Left colon (tissue), 2 donors: ENCODE measurements around the gene ZNF587. TPM values are rescaled to one million over a fixed set of nuclear protein-coding genes. Genes with fewer than 3 reads are reported as not detected.
"Not testable (repeated sequence)": the region's sequence is repeated elsewhere in the genome, so short reads cannot be mapped to it uniquely, and the experiment has no call there.

Source experiments
- ATAC-seq: fragments of 200-7000 bp; cut with Tn5 transposase; one replicate; pipeline ENCODE4 v1.9.1; 2020; ENCODE audit warnings: mild to moderate bottlenecking, moderate library complexity
- DNase-seq, 2 donors: peaks; one replicate each; pipeline ENCODE4 v3.0.0-alpha.2; 2020
- intact Hi-C, 2 donors: fragments of 100-400 bp; cut with DNase I in 1 of 2; cut with micrococcal nuclease in 1 of 2; formaldehyde crosslinking; loops; one replicate each; pipeline versions ENCODE4 v1.11.2 to v1.14.0; 2022; cut with DNase I, micrococcal nuclease
- total RNA-seq, 2 donors: library from RNA; stranded (reverse); fragmentation: NEBNext Ultra II Directional; extraction: Animal tissue kit (Norgen Biotek cat#: 25700); gene quantifications; one replicate each; pipeline ENCODE4 v1.2.1, GENCODE V29; 2021
- donor health status: DM: no; HTN: no; CAD: no.
- donor health status: DM: yes; HTN: yes; CAD: no.

Gene ZNF587
- total RNA-seq, 2 donors from 2014 or later, result 50.5 to 64.8 TPM

DNA sequence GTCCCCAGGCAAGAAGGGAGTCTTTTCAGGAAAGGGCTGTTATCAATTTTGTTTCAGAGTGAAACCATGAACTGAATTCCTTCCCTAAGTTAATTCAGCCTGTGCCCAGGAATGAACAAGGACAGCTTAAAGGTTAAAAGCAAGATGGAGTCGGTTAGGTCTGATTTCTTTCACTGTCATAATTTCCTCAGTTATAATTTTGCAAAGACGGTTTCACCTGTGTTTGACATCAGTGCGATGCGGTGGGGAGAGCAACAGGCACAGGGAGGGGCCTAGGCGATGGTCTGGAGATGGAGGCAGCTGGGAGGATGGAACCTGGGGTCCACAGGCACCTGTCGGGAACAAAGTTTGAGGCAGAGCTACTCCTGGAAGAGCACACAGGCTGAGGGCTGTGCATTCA is 29.1 kb upstream of the ZNF587 start:
- DNase-seq (no peak), ATAC-seq (no peak)
- intact Hi-C loops, result no loop called here

DNA sequence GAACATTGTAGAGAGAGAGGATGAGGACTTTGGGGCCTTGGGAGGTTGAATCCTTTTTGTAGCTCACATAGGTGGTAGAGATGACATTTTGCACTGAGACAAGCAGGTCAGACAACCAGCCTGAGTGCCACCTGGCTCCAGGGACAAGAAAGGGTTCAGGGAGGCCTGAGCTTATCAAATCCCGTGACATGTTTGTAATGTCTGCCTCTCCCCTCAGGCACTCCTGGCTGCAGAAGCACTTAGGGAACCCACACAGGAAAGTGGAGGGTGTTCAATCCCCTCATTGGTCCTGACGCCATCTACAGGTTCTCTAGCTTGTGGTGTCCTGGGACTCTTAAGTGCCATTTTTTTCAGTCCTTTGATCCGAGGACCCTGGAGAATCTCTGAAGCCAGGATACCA is 28.6 kb upstream of the ZNF587 start:
- intact Hi-C loops, DNase-seq, ATAC-seq: not testable (repeated sequence)

GRCh38 chr19:57821501-57821900 is 28.2 kb upstream of the ZNF587 start:
- ATAC-seq, result peak; percentile 52
- DNase-seq, intact Hi-C loops: not testable (repeated sequence)

DNA sequence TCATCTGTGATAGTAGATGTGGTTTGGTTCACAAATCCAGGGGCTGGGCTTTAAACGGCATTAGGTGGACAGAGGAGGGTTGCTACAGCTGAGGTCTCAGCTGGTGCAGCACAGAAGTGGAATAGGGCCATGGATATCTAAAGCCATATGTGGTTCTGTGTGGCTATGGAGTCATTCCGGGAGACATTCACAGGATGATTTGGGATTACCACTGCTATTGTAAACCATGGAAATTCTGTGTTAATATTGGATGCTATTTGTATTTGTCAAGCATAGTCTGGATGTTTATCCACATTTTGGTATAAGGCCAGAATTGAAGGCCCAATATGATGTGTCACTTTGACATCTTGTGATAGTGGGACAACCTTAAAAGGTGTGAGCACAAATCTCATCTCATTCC is 26.5 kb upstream of the ZNF587 start:
- intact Hi-C loops, DNase-seq, ATAC-seq: not testable (repeated sequence)

- ATAC-seq, intact Hi-C loops, DNase-seq: not testable (repeated sequence)
Measured at GRCh38 chr19:57823608-57824007, 26.1 kb upstream of the ZNF587 start.

GRCh38 chr19:57825511-57825910 is 24.1 kb upstream of the ZNF587 start:
- intact Hi-C loops, result no loop called here
- DNase-seq, result no peak
- ATAC-seq, result no peak

GRCh38 chr19:57829316-57829715 is 20.3 kb upstream of the ZNF587 start:
- no peak for ATAC-seq
- intact Hi-C loops, result no loop called here
- DNase-seq, result no peak

- intact Hi-C loops, result no loop called here
- ATAC-seq, result peak; percentile 74
- DNase-seq, result peak in 1 of 2 donors; percentile 60
Measured at GRCh38 chr19:57830071-57830602, 19.5 kb upstream of the ZNF587 start, which contains the start of gene ZNF587B. Gene ZNF587B (plus strand): TSS chr19:57830299. CDS start chr19:57830529, 230 bp downstream.

DNA sequence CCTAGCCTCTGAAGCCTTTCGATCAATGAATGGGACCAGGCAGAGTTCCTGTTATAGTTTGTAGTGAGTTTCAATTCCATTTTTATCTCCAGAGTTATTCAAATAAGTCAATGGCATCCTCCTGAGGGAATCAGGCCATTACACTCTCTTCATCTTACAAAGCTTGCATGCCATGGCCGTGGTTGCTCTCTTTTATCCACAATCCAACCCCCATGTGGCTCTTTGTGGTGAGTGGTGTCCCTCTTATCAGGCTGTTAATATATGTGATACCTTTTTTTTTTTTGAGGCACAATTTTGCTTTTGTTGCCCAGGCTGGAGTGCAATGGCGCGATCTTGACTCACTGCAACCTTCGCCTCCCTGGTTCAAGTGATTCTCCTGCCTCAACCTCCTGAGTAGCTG is 12.7 kb upstream of the ZNF587 start:
- ATAC-seq, intact Hi-C loops: not testable (repeated sequence)

GRCh38 chr19:57838622-57839191 is 11.0 kb upstream of the ZNF587 start:
- ATAC-seq, DNase-seq, intact Hi-C loops: not testable (repeated sequence)

More for the DNA sequence above, 12.7 kb upstream of the ZNF587 start:
- DNase-seq, result not testable (repeated sequence)

- intact Hi-C loops, result no loop called here
- no peak for DNase-seq
- ATAC-seq, result no peak
Measured at GRCh38 chr19:57841122-57841763, 8.4 kb upstream of the ZNF587 start.

GRCh38 chr19:57847164-57847563 is 2.5 kb upstream of the ZNF587 start:
- DNase-seq, ATAC-seq: not testable (repeated sequence)

DNA sequence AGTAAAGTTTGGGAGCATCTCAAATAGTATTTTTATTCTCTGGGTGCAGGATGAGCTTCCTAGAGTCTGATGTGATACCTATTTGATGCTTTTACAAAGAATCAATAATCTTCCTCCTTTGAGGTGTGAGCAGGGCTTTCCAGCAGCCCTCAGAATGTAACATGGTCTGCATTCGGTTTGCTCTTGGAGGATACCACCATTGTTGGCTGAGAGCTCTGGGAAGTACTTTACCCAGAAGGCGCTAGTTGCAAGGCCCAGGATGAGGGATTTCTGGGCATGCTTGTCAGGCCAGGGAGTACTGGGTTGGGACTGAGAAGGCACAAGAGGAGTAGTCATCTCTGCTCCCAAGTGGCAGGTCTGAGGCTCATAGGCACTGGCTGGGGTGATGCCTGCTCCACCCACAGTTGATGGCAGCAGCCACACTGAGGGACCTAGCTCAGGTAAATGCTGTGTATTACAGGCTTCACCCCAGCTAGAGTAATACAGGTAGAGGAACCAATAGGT is 445 bp upstream of the ZNF587 start:
- intact Hi-C loops, ATAC-seq, DNase-seq: not testable (repeated sequence)

More at GRCh38 chr19:57847164-57847563, 2.5 kb upstream of the ZNF587 start:
- intact Hi-C loops, result not testable (repeated sequence)

- ATAC-seq (peak; percentile 84), DNase-seq (peak; percentile 67 to 77)
- intact Hi-C loops, result no loop called here
Measured at GRCh38 chr19:57850553-57851017, 926 bp downstream of the ZNF587 start.

DNA sequence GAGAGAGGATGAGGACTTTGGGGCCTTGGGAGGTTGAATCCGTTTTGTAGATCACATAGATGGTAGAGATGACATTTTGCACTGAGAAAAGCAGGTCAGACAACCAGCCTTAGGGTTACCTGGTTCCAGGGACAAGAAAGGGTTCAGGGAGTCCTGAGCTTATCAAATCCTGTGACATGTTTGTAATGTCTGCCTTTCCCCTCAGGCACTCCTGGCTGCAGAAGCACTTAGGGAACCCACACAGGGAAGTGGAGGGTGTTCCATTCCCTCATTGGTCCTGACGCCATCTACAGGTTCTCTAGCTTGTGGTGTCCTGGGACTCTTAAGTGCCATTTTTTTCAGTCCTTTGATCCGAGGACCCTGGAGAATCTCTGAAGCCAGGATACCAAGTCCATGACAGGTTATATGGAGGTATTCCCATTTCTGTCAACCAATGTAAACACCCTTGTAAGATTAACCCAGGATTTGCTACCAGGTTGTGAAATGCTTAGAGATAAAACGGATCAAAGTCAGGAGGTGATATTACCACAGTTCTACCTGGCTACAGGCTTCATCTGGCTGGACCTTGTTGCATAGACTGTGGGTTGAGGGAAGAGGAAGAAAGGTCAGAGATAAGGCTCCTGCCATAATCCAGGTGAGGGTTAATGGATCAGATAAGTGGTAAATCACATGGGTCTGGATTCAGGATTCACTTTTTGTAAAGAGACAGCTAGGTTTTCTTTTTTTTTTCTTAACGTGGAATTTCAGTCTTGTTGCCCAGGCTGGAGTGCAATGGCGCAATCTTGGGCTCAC is 2.3 kb downstream of the ZNF587 start:
- ATAC-seq, DNase-seq, intact Hi-C loops: not testable (repeated sequence)

GRCh38 chr19:57854117-57854516 is 4.5 kb downstream of the ZNF587 start:
- ATAC-seq, DNase-seq, intact Hi-C loops: not testable (repeated sequence)

GRCh38 chr19:57862351-57862750 is 12.7 kb downstream of the ZNF587 start:
- ATAC-seq, DNase-seq, intact Hi-C loops: not testable (repeated sequence)

DNA sequence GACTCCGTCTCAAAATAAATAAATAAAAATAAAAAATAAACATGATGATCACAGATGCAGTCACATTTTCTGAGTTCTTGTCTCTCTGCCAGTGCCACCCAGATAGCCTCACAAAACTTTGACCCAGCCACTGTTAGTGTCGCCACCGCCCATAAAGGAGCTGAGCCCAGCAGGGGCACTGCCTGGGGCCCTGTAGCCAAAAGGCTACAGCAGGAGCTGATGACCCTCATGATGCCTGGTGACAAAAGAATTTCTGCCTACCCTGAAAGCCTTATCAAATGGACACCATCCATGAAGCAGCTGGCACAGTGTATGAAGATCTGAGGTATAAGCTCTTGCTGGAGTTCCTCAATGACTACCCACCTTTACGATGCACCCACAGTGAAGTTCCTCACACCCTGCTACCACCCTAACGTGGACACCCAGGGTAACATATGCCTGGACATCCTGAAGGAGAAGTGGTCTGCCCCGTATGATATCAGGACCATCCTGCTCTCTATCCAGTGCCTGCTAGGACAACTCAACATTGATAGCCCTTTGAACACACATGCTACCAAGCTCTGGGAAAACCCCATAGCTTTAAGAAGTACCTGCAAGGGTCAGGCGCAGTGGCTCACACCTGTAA is 18.3 kb downstream of the ZNF587 start:
- DNase-seq, result no peak
- ATAC-seq, result peak; percentile 4
- intact Hi-C loops, result no loop called here
